ENCODE measurements around the gene PLA2G4B.

Gene PLA2G4B

DNA sequence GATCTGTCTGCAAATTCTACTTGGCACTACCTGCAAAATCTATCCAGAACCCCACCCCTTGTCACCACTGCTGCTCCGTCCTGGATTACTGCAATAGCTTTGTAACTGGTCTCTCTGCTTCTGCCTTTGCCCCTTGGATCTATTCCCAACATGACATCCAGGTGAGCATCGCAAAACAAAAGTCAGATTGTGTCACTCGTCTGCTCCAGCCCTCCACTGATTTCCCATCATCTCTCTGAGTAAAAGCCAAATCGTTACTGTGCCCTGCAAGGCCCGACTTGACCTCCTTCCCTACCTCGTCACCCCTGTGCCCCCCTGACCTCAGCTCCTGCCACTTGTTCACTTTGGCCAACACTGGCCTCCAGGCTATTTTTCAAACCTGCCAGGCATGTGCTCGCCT, 45.8 kb downstream of the PLA2G4B start:
- Histone ChIP-seq H3K9ac (no peak overlapping the region), H3K27me3 (ENCODE audit: insufficient read depth, low read depth) (no peaks in the 10 kb centered on the region), H3K4me2 (no peak overlapping the region), H4K20me1 (ENCODE audit: insufficient read depth) (no peaks in the 10 kb centered on the region), H3K27ac (no peak overlapping the region), H3K79me2 (ENCODE audit: insufficient read depth, low read depth) (no peaks in the 10 kb centered on the region), H3K4me1 (ENCODE audit: low read depth, poor library complexity, severe bottlenecking) (peaks cover 3% of the 10 kb centered on the region), H2AFZ (ENCODE audit: low read depth) (no peak overlapping the region), H3K36me3 (ENCODE audit: insufficient read depth) (no peaks in the 10 kb centered on the region), H3K4me3 (IDR thresholded peaks at IDR 0.05; ENCODE audit: insufficient read depth, low read depth, low read length) (no peak overlapping the region)
- TF ChIP-seq, protein P1, sequence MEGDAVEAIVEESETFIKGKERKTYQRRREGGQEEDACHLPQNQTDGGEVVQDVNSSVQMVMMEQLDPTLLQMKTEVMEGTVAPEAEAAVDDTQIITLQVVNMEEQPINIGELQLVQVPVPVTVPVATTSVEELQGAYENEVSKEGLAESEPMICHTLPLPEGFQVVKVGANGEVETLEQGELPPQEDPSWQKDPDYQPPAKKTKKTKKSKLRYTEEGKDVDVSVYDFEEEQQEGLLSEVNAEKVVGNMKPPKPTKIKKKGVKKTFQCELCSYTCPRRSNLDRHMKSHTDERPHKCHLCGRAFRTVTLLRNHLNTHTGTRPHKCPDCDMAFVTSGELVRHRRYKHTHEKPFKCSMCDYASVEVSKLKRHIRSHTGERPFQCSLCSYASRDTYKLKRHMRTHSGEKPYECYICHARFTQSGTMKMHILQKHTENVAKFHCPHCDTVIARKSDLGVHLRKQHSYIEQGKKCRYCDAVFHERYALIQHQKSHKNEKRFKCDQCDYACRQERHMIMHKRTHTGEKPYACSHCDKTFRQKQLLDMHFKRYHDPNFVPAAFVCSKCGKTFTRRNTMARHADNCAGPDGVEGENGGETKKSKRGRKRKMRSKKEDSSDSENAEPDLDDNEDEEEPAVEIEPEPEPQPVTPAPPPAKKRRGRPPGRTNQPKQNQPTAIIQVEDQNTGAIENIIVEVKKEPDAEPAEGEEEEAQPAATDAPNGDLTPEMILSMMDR (conservative IDR thresholded peaks at IDR 0.05; ENCODE audit: low read depth, low read length): no peak

DNA sequence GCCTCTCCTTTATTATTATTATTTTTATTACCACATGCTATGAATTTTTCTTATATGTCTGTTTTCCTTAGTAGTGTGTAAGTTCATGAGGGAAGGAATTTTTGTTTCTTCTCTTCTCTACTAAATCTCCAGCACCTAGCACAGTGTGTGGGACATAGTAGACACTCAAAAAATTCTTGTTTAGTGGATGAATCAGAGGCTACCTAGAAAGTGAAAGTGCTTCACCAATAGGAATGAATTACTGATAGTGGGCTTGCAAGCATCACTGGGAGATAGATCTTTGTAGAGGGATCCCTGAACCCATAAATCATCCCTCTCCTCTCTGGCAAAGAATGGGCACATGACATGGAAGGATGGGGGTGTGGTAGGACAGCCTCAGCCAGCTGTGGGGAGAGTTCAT, 46.7 kb downstream of the PLA2G4B start:
- H4K20me1 ChIP-seq (ENCODE audit: insufficient read depth): no peaks in the 10 kb centered on the region
- no peak overlapping the region for H3K4me2 ChIP-seq
- TF ChIP-seq, protein P1 (conservative IDR thresholded peaks at IDR 0.05; ENCODE audit: low read depth, low read length): no peak
- no peak overlapping the region for H3K4me3 ChIP-seq (IDR thresholded peaks at IDR 0.05; ENCODE audit: insufficient read depth, low read depth, low read length)
- H2AFZ ChIP-seq (ENCODE audit: low read depth): no peak overlapping the region
- H3K4me1 ChIP-seq (ENCODE audit: low read depth, poor library complexity, severe bottlenecking): peaks cover 3% of the 10 kb centered on the region
- H3K79me2 ChIP-seq (ENCODE audit: insufficient read depth, low read depth): no peaks in the 10 kb centered on the region
- H3K27me3 ChIP-seq (ENCODE audit: insufficient read depth, low read depth): no peaks in the 10 kb centered on the region
- H3K36me3 ChIP-seq (ENCODE audit: insufficient read depth): no peaks in the 10 kb centered on the region
- no peak overlapping the region for H3K9ac ChIP-seq
- H3K27ac ChIP-seq: no peak overlapping the region

DNA sequence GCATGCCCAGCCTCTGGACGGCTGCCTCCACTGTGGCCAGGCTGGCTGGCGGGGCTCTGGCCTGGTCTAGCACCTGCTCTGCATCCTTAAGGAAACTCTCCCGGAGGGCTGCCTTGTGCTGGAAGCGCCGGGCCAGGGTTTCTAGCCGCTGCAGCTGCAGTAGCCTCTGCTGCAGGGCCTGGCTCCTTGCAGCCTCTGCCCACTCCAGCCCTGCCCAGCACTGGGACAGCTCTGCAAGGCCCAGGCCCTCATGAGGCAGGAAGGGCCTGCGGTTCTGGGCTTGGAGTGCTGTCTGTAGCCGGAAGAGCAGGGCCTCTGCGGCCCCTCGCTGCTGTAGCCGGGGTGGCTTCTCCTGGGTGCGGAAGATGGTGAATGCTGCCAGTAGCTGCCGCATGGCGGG, 47.2 kb downstream of the PLA2G4B start:
- no peak overlapping the region for H3K4me2 ChIP-seq
- H4K20me1 ChIP-seq (ENCODE audit: insufficient read depth): no peaks in the 10 kb centered on the region
- no peak overlapping the region for H2AFZ ChIP-seq (ENCODE audit: low read depth)
- no peak overlapping the region for H3K27ac ChIP-seq
- no peak overlapping the region for H3K9ac ChIP-seq
- H3K79me2 ChIP-seq (ENCODE audit: insufficient read depth, low read depth): no peaks in the 10 kb centered on the region
- peaks cover 3% of the 10 kb centered on the region for H3K4me1 ChIP-seq (ENCODE audit: low read depth, poor library complexity, severe bottlenecking)
- no peaks in the 10 kb centered on the region for H3K36me3 ChIP-seq (ENCODE audit: insufficient read depth)
- TF ChIP-seq, protein P1 (conservative IDR thresholded peaks at IDR 0.05; ENCODE audit: low read depth, low read length): no peak
- no peak overlapping the region for H3K4me3 ChIP-seq (IDR thresholded peaks at IDR 0.05; ENCODE audit: insufficient read depth, low read depth, low read length)
- H3K27me3 ChIP-seq (ENCODE audit: insufficient read depth, low read depth): no peaks in the 10 kb centered on the region

DNA sequence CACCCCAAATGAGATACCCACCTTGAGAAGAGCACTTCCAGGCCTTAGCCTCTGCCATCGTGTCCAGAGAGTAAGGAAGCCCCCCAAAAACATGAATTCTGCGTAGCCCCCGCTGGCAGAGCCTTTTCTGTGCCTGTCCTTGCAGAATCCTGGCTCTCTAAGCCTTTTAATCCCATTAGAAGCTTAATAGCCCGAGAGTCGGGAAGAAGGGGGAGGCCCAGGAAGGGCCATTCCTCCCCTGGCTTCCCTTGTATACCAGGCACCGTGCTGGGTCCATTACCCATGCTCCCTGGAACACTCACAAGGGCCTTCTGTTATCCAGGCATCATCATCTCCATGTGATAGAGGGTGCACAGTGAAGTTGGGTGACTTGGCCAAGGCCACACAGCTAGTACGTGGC, 48.1 kb downstream of the PLA2G4B start:
- no peaks in the 10 kb centered on the region for H3K79me2 ChIP-seq (ENCODE audit: insufficient read depth, low read depth)
- H3K4me2 ChIP-seq: no peak overlapping the region
- H4K20me1 ChIP-seq (ENCODE audit: insufficient read depth): no peaks in the 10 kb centered on the region
- H3K27ac ChIP-seq: no peak overlapping the region
- peaks cover 3% of the 10 kb centered on the region for H3K4me1 ChIP-seq (ENCODE audit: low read depth, poor library complexity, severe bottlenecking)
- no peaks in the 10 kb centered on the region for H3K36me3 ChIP-seq (ENCODE audit: insufficient read depth)
- TF ChIP-seq, protein P1 (conservative IDR thresholded peaks at IDR 0.05; ENCODE audit: low read depth, low read length): no peak
- H3K4me3 ChIP-seq (IDR thresholded peaks at IDR 0.05; ENCODE audit: insufficient read depth, low read depth, low read length): no peak overlapping the region
- no peak overlapping the region for H3K9ac ChIP-seq
- H2AFZ ChIP-seq (ENCODE audit: low read depth): no peak overlapping the region
- no peaks in the 10 kb centered on the region for H3K27me3 ChIP-seq (ENCODE audit: insufficient read depth, low read depth)
